ENCODE results near the gene ODR4. TPM values are rescaled to one million over a fixed set of nuclear protein-coding genes. Genes with fewer than 3 reads are reported as not detected.
"Not testable (repeated sequence)": the region's sequence is repeated elsewhere in the genome, so short reads cannot be mapped to it uniquely, and the experiment has no call there.

Gene ODR4
- total RNA-seq, 6 donors from 2014 or later: 10.7 to 36.7 (median 19.2) TPM

DNA sequence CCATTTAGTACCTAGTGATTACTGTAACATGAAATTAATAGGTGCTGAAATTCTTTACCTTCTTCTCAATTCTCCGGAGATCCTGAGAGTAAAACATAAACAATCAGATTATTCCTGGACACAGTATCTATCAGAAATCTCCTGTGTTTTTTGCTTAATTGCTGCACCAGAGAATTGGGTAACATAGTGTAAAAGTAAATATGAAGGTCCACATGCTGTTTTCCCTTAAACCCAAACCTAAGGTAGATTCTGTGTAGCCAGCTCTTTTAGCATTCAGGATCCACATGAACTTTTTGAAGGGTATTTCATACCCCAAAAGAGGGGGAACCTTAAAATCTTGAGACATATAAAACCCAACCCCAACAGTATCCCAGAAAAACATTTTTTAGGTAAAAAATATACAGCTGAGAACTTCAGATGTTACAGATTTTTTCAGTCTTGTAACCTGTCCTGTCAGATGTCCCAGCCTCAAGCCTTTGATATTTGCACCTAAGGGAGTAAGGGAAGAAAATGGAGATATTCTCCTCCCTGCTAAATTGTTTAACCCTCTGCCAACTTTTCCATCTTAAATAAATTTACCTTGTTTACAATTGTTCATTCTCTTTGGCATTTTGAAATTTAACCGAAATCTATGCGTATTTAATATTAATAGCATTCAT is 11.2 kb downstream of the ODR4 start:
- no peaks in the 10 kb centered on the region for H3K4me1 ChIP-seq
- ATAC-seq (ENCODE audit: low FRiP score in 2 of 2) (no peak), DNase-seq (no peak)
- H3K27me3 ChIP-seq: no peaks in the 10 kb centered on the region
- WGBS, 2 donors: 90% methylated on average over 3 of the region's 3 CpGs
- H3K4me3 ChIP-seq: no peak overlapping the region
- TF ChIP-seq POLR2AphosphoS5 (IDR thresholded peaks at IDR 0.05) (no peak), POLR2A (IDR thresholded peaks at IDR 0.05) (no peak), EP300 (IDR thresholded peaks at IDR 0.05) (no peak)
- no peak overlapping the region for H3K27ac ChIP-seq
- no peaks in the 10 kb centered on the region for H3K9me3 ChIP-seq
- H3K36me3 ChIP-seq: peaks cover 13 to 83% (median 19%) of the 10 kb centered on the region in 4 donors

DNA sequence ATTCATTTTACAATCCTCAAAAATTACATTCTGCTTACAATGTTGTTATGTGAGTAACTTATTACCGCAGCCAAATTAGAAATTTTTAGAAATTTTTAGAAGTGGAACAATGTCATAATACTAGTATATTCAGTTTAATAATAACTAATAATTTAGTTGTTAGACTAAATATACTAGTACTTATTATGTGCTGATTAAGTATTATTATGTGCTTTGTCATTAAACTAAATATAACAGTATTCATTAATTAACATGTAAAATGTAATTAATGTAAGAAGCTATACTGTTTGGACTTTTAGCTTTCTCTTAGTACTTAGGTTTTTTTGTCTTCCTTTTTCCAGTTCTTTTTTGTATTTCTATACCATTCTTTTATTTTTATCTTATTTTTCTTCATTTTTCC is 15.3 kb downstream of the ODR4 start:
- Histone ChIP-seq H3K27ac (no peak overlapping the region), H3K36me3 (peaks cover 23 to 95% (median 30%) of the 10 kb centered on the region in 4 donors), H3K4me3 (no peak overlapping the region), H3K9me3 (no peaks in the 10 kb centered on the region), H3K4me1 (no peaks in the 10 kb centered on the region), H3K27me3 (no peaks in the 10 kb centered on the region)
- WGBS, 2 donors: 96 to 100% methylated on average over 1 of the region's 1 CpG
- TF ChIP-seq POLR2A (IDR thresholded peaks at IDR 0.05): no peak
- TF ChIP-seq POLR2AphosphoS5 (IDR thresholded peaks at IDR 0.05): no peak
- TF ChIP-seq, protein P1, sequence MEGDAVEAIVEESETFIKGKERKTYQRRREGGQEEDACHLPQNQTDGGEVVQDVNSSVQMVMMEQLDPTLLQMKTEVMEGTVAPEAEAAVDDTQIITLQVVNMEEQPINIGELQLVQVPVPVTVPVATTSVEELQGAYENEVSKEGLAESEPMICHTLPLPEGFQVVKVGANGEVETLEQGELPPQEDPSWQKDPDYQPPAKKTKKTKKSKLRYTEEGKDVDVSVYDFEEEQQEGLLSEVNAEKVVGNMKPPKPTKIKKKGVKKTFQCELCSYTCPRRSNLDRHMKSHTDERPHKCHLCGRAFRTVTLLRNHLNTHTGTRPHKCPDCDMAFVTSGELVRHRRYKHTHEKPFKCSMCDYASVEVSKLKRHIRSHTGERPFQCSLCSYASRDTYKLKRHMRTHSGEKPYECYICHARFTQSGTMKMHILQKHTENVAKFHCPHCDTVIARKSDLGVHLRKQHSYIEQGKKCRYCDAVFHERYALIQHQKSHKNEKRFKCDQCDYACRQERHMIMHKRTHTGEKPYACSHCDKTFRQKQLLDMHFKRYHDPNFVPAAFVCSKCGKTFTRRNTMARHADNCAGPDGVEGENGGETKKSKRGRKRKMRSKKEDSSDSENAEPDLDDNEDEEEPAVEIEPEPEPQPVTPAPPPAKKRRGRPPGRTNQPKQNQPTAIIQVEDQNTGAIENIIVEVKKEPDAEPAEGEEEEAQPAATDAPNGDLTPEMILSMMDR (IDR thresholded peaks at IDR 0.05): no peak
- no peak for TF ChIP-seq EP300 (IDR thresholded peaks at IDR 0.05)
- no peak for DNase-seq
- no peak for ATAC-seq (ENCODE audit: low FRiP score in 2 of 2)

DNA sequence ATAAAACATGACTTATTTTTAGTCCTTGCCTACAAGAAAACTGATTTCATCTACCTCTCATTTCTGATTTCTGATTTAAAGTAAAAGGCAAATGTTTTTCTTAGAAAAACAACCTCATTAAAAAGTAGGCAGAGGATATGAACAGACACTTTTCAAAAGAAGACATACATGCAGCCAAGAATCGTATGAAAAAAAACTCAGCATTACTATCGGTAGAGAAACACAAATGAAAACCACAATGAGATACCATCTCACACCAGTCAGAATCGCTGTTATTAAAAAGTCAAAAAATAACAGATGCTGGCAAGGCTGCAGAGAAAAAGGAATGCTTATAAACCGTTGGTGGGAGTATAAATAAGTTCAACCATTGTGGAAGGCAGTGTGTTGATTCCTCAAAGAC is 16.2 kb downstream of the ODR4 start:
- Histone ChIP-seq H3K9me3 (no peaks in the 10 kb centered on the region), H3K4me3 (no peak overlapping the region), H3K27me3 (no peaks in the 10 kb centered on the region), H3K36me3 (peaks cover 26 to 95% (median 36%) of the 10 kb centered on the region in 4 donors), H3K4me1 (no peaks in the 10 kb centered on the region), H3K27ac (no peak overlapping the region)
- WGBS, 2 donors: 90 to 93% methylated on average over 4 of the region's 4 CpGs
- DNase-seq (no peak), ATAC-seq (ENCODE audit: low FRiP score in 2 of 2) (no peak)
- TF ChIP-seq POLR2AphosphoS5 (IDR thresholded peaks at IDR 0.05) (no peak), EP300 (IDR thresholded peaks at IDR 0.05) (no peak)
- TF ChIP-seq, protein P1 (IDR thresholded peaks at IDR 0.05): no peak

DNA sequence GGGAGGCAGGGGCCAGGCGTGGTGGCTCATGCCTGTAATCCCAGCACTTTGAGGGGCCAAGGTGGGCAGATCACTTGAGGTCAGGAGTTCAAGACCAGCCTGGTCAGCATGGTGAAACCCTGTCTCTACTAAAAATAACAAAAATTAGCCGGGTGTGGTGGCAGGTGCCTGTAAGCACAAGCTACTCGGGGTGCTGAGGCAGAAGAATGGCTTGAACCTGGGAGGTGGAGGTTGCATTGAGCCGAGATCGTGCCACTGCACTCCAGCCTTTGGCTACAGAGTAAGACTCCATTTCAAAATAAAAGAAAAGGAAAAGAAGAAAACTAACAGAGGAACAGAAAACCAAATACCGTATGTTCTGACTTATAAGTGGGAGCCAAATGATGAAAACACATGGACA is 17.1 kb downstream of the ODR4 start:
- not testable (repeated sequence) for H3K27ac ChIP-seq; H3K27me3 ChIP-seq; DNase-seq; H3K4me3 ChIP-seq; H3K4me1 ChIP-seq; ATAC-seq (ENCODE audit: low FRiP score in 2 of 2); H3K9me3 ChIP-seq
- WGBS, 2 donors: 89 to 92% methylated on average over 6 of the region's 6 CpGs
- peaks cover 26 to 96% (median 40%) of the 10 kb centered on the region in 4 donors for H3K36me3 ChIP-seq

DNA sequence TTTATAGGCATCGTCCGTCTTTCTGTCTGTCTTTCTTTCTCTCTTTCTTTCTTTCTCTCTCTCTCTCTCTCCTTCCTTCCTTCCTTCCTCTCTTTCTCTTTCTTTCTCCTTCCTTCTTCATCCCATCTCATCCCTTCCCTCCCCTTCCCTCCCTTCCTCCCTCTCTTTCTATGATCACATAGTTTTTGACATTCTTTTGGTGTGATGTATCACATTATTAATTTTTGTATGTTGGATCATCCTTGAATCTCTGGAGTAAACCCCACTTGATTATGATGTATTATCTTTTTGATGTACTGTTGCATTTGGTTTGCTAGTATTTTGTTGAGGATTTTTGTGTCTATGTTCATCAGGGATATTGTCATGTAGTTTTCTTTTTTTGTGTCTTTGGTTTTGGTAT is 25.8 kb downstream of the ODR4 start:
- H3K27ac ChIP-seq; H3K4me3 ChIP-seq; ATAC-seq (ENCODE audit: low FRiP score in 2 of 2); H3K27me3 ChIP-seq; DNase-seq; H3K4me1 ChIP-seq; H3K9me3 ChIP-seq: not testable (repeated sequence)
- peaks cover 9 to 56% (median 20%) of the 10 kb centered on the region in 4 donors for H3K36me3 ChIP-seq
- WGBS, 2 donors: 87 to 90% methylated on average over 2 of the region's 2 CpGs

DNA sequence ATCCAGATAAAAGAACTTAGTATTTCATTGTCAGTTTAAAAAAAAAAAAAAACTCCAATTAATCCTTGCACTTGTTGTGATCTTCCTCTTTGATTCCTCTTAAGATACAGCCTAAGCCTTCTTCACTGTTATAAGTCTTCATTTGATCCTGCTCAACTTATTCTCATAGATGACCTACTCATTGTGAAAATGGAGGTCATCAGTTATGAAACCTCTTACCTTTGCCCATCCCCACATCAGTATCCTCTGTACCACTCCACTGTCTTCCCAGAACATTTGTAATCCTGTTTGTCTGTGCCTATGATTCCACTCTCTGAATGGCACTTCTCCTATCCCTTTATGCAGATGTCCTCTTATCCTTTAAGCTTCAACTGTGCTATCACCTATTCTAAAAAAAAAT is 28.0 kb downstream of the ODR4 start:
- Histone ChIP-seq H3K4me3 (no peak overlapping the region), H3K4me1 (no peaks in the 10 kb centered on the region), H3K27ac (no peak overlapping the region), H3K27me3 (no peaks in the 10 kb centered on the region), H3K36me3 (peaks cover 9 to 54% (median 14%) of the 10 kb centered on the region in 4 donors), H3K9me3 (no peaks in the 10 kb centered on the region)
- DNase-seq (no peak), ATAC-seq (ENCODE audit: low FRiP score in 2 of 2) (no peak)
- no peak for TF ChIP-seq POLR2AphosphoS5 (IDR thresholded peaks at IDR 0.05)
- TF ChIP-seq, protein P1 (IDR thresholded peaks at IDR 0.05): no peak
- TF ChIP-seq EP300 (IDR thresholded peaks at IDR 0.05): no peak
- no peak for TF ChIP-seq POLR2A (IDR thresholded peaks at IDR 0.05)

All from upper lobe of left lung (tissue), 6 donors.